A549 (cell line): ENCODE measurements around the gene SLC37A2. TPM values are rescaled to one million over a fixed set of nuclear protein-coding genes. Genes with fewer than 3 reads are reported as not detected.

Source experiments
- ATAC-seq, 2 experiments: fragments of 200-7000 bp in 1 of 2; fragments of >200 bp in 1 of 2; cut with Nextera tagmentation in 1 of 2; cut with Tn5 transposase in 1 of 2; 3 replicates each; pipeline versions ENCODE4 v1.8.0 to v1.9.1; 2018 to 2020; ENCODE audit warnings: mild to moderate bottlenecking in 1 of 2, moderate library complexity in 1 of 2
- CTCF ChIA-PET: fragments of 300-600 bp; sonication (Branson Sonifier 250); formaldehyde crosslinking; extraction: SDS; loops from one replicate; lab custom pipeline; 2021; ENCODE audit warnings: antibody characterized with exemption, inconsistent platforms; lab: Yijun Ruan, JAX
- POLR2A ChIA-PET: fragments of 350-600 bp; formaldehyde crosslinking; extraction: SDS; loops from one replicate; lab custom pipeline; 2021; ENCODE audit warnings: antibody characterized with exemption, inconsistent platforms; lab: Yijun Ruan, JAX
- DNase-seq, 2 experiments: peaks; one replicate each; pipeline versions ENCODE4 v3.0.0 to v3.0.0-alpha.2; 2011 to 2016; ENCODE audit warnings: low read depth in 1 of 2, low spot score in 1 of 2
- FAIRE-seq: peaks from 2 replicates; lab custom pipeline; 2011; peaks lifted over from hg19 to GRCh38; lab: Jason Lieb, UNC
- H3K27ac ChIP-seq, 2 experiments: fragments of >200 bp; sonication (Bioruptor Twin); formaldehyde crosslinking; 3 replicates each; pipeline ENCODE4 v1.5.1; 2016 to 2017
- H3K4me1 ChIP-seq: fragments of >200 bp; sonication (Bioruptor Twin); formaldehyde crosslinking; 3 replicates; pipeline ENCODE4 v1.6.1; 2016
- H3K4me2 ChIP-seq: fragments of >200 bp; sonication (Bioruptor Twin); formaldehyde crosslinking; 3 replicates; pipeline ENCODE4 v1.6.1; 2016
- H3K4me3 ChIP-seq: fragments of >200 bp; sonication (Bioruptor Twin); formaldehyde crosslinking; 3 replicates; pipeline ENCODE4 v1.5.1; 2016
- H3K9me3 ChIP-seq: fragments of >200 bp; sonication (Bioruptor Twin); formaldehyde crosslinking; 3 replicates; pipeline ENCODE4 v1.6.1; 2016
- BHLHE40 ChIP-seq: IDR thresholded peaks from 2 replicates; pipeline ENCODE4 v1.6.1; 2012; ENCODE audit warnings: low read depth, low read length, inconsistent platforms
- CHD2 ChIP-seq: fragments of 150-350 bp; IDR thresholded peaks from 2 replicates; pipeline ENCODE4 v1.6.1; 2014; ENCODE audit warnings: low read length; ENCODE audit not compliant: partially characterized antibody
- CHD4 ChIP-seq: fragments of 200-600 bp; sonication (generic); IDR thresholded peaks from 2 replicates; pipeline ENCODE4 v1.6.1; 2016; ENCODE audit warnings: antibody characterized with exemption, mild to moderate bottlenecking, borderline replicate concordance
- CTCF ChIP-seq: fragments of >200 bp; sonication (Bioruptor Twin); formaldehyde crosslinking; IDR thresholded peaks from 3 replicates; pipeline ENCODE4 v1.5.1; 2016
- HDAC2 ChIP-seq: fragments of 200-600 bp; sonication (generic); IDR thresholded peaks from 2 replicates; pipeline ENCODE4 v1.6.1; 2016
- HES2 ChIP-seq: fragments of >200 bp; sonication (Bioruptor Twin); formaldehyde crosslinking; IDR thresholded peaks from 2 replicates; pipeline ENCODE4 v1.6.1; 2016
- HOXA7 ChIP-seq: fragments of 250-450 bp; sonication (Bioruptor Pico); IDR thresholded peaks from 2 replicates; pipeline ENCODE4 v1.5.0; 2020; ENCODE audit warnings: mild to moderate bottlenecking, moderate library complexity
- JUNB ChIP-seq: fragments of >200 bp; sonication (Bioruptor Twin); formaldehyde crosslinking; IDR thresholded peaks from 2 replicates; pipeline ENCODE4 v1.6.1; 2016
- MAZ ChIP-seq: fragments of 150-350 bp; IDR thresholded peaks from 2 replicates; pipeline ENCODE4 v1.6.1; 2014; ENCODE audit warnings: antibody characterized with exemption, low read depth, low read length, borderline replicate concordance
- MYC ChIP-seq: IDR thresholded peaks from 2 replicates; pipeline ENCODE4 v1.6.1; 2012; ENCODE audit warnings: mild to moderate bottlenecking, inconsistent platforms, low read length, improper control_type of control experiment, borderline replicate concordance
- NPAS2 ChIP-seq: fragments of 250-450 bp; sonication (Bioruptor Pico); IDR thresholded peaks from 2 replicates; pipeline ENCODE4 v1.8.0; 2022; ENCODE audit warnings: mild to moderate bottlenecking, moderate library complexity, borderline replicate concordance
- PBX3 ChIP-seq: IDR thresholded peaks from 2 replicates; pipeline ENCODE4 v1.6.1; 2012
- RAD21 ChIP-seq, 2 experiments: fragments of >200 bp in 1 of 2; sonication (Bioruptor Twin) in 1 of 2; formaldehyde crosslinking in 1 of 2; IDR thresholded peaks in 1 of 2; conservative IDR thresholded peaks in 1 of 2; 2 replicates in 1 of 2; 3 replicates in 1 of 2; pipeline ENCODE4 v1.6.1; 2012 to 2018; ENCODE audit warnings: inconsistent platforms in 1 of 2
- SMC3 ChIP-seq: fragments of >200 bp; sonication (Bioruptor Twin); formaldehyde crosslinking; IDR thresholded peaks from 3 replicates; pipeline ENCODE4 v1.6.1; 2018; ENCODE audit warnings: inconsistent platforms
- SREBF2 ChIP-seq: fragments of 450-650 bp; IDR thresholded peaks from 2 replicates; pipeline ENCODE4 v1.6.1; 2014; ENCODE audit warnings: mild to moderate bottlenecking, moderate library complexity
- TFCP2L1 ChIP-seq: fragments of 250-450 bp; sonication (Bioruptor Pico); IDR thresholded peaks from 2 replicates; pipeline ENCODE4 v1.5.0; 2021; ENCODE audit warnings: mild to moderate bottlenecking
- TP53 ChIP-seq: fragments of 250-450 bp; sonication (Bioruptor Pico); IDR thresholded peaks from 2 replicates; pipeline ENCODE4 v1.5.0; 2021; ENCODE audit warnings: mild to moderate bottlenecking, moderate library complexity
- ZNF302 ChIP-seq: fragments of 250-450 bp; sonication (Bioruptor Pico); IDR thresholded peaks from 2 replicates; pipeline ENCODE4 v1.9.0; 2021; ENCODE audit warnings: inconsistent platforms, mild to moderate bottlenecking, moderate library complexity
- WGBS: methylation state at CpG from one replicate; pipeline ENCODE4 v1.1.6; 2017; ENCODE audit errors: missing lambda C conversion rate; 5-methylcytosine and 5-hydroxymethylcytosine counted together
- polyA plus RNA-seq, 4 experiments: library from polyadenylated mRNA; depleted of rRNA in 3 of 4; stranded (reverse); fragments of >200 nt; fragmentation: RNase III in 1 of 4; extraction: RNeasy Plus Mini Kit Qiagen cat#74134 plus additional on column Dnase treatment in 1 of 4; gene quantifications; 2 replicates in 3 of 4; 3 replicates in 1 of 4; pipeline ENCODE4 v1.2.3, GENCODE V29; 2011 to 2017
- TF ChIP-seq, protein P1 (sequence below): fragments of 150-350 bp; IDR thresholded peaks from 2 replicates; pipeline ENCODE4 v1.6.1; 2014; ENCODE audit warnings: low read depth, mild to moderate bottlenecking, low read length
- TF ChIP-seq, protein P2 (sequence below): fragments of >200 bp; sonication (Bioruptor Twin); formaldehyde crosslinking; IDR thresholded peaks from 3 replicates; pipeline ENCODE4 v1.6.1; 2016
- TF ChIP-seq, protein P3 (sequence below): fragments of 200-600 bp; sonication (generic); IDR thresholded peaks from 2 replicates; pipeline ENCODE4 v1.6.1; 2016; ENCODE audit warnings: antibody characterized with exemption, mild to moderate bottlenecking, moderate library complexity

Gene SLC37A2
- polyA plus RNA-seq, 2 of the 4 experiments (the other 2 are of a cell fraction): 0.13 to 0.14 TPM

GRCh38 chr11:125123947-125124617 lies 61.0 kb downstream of the SLC37A2 start:
- no peak for FAIRE-seq
- POLR2A ChIA-PET: interaction anchor here (0.7 to 1.6 kb wide), 5 partner anchors 11 to 248 kb away, joined by 3 to 5 read pairs (median 4); partner anchors contain the start of genes CCDC15 and TMEM218

GRCh38 chr11:125124618-125124992 lies 61.5 kb downstream of the SLC37A2 start:
- ATAC-seq (no peak), FAIRE-seq (no peak)
- Histone ChIP-seq H3K9me3 (peaks cover 6% of the 10 kb centered on the region; the same call in 2 of the 3 replicates), H3K4me2 (peak overlapping the region; percentile 69), H3K27ac (no peak overlapping the region)
- POLR2A ChIA-PET: interaction anchor here (0.5 to 1.6 kb wide), 6 partner anchors 12 to 359 kb away, joined by 3 to 5 read pairs (median 4); partner anchors contain the start of genes CCDC15 and TMEM218
- 87% methylated on average over 4 of the region's 4 CpGs for WGBS
- TF ChIP-seq HES2 (no peak), TFCP2L1 (CRISPR knock-in tag) (no peak), BHLHE40 (no peak), ZNF302 (CRISPR knock-in tag) (no peak), SREBF2 (no peak), HOXA7 (CRISPR knock-in tag) (no peak), CHD2 (no peak), NPAS2 (CRISPR knock-in tag) (no peak), CHD4 (no peak), MAZ (no peak), JUNB (no peak)
- TF ChIP-seq, protein P1, sequence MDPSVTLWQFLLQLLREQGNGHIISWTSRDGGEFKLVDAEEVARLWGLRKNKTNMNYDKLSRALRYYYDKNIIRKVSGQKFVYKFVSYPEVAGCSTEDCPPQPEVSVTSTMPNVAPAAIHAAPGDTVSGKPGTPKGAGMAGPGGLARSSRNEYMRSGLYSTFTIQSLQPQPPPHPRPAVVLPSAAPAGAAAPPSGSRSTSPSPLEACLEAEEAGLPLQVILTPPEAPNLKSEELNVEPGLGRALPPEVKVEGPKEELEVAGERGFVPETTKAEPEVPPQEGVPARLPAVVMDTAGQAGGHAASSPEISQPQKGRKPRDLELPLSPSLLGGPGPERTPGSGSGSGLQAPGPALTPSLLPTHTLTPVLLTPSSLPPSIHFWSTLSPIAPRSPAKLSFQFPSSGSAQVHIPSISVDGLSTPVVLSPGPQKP: no peak
- TF ChIP-seq, protein P2, sequence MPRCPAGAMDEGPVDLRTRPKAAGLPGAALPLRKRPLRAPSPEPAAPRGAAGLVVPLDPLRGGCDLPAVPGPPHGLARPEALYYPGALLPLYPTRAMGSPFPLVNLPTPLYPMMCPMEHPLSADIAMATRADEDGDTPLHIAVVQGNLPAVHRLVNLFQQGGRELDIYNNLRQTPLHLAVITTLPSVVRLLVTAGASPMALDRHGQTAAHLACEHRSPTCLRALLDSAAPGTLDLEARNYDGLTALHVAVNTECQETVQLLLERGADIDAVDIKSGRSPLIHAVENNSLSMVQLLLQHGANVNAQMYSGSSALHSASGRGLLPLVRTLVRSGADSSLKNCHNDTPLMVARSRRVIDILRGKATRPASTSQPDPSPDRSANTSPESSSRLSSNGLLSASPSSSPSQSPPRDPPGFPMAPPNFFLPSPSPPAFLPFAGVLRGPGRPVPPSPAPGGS: no peak
- TF ChIP-seq, protein P3, sequence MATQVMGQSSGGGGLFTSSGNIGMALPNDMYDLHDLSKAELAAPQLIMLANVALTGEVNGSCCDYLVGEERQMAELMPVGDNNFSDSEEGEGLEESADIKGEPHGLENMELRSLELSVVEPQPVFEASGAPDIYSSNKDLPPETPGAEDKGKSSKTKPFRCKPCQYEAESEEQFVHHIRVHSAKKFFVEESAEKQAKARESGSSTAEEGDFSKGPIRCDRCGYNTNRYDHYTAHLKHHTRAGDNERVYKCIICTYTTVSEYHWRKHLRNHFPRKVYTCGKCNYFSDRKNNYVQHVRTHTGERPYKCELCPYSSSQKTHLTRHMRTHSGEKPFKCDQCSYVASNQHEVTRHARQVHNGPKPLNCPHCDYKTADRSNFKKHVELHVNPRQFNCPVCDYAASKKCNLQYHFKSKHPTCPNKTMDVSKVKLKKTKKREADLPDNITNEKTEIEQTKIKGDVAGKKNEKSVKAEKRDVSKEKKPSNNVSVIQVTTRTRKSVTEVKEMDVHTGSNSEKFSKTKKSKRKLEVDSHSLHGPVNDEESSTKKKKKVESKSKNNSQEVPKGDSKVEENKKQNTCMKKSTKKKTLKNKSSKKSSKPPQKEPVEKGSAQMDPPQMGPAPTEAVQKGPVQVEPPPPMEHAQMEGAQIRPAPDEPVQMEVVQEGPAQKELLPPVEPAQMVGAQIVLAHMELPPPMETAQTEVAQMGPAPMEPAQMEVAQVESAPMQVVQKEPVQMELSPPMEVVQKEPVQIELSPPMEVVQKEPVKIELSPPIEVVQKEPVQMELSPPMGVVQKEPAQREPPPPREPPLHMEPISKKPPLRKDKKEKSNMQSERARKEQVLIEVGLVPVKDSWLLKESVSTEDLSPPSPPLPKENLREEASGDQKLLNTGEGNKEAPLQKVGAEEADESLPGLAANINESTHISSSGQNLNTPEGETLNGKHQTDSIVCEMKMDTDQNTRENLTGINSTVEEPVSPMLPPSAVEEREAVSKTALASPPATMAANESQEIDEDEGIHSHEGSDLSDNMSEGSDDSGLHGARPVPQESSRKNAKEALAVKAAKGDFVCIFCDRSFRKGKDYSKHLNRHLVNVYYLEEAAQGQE: no peak
- TF ChIP-seq, all 56 proteins: peak for 0
- Histone ChIP-seq H3K4me3 (no peak overlapping the region; the same call in 2 of the 3 replicates), H3K4me1 (no peaks in the 10 kb centered on the region)
- no peak for DNase-seq
- CTCF ChIA-PET: interaction anchor here (0.8 to 3.2 kb wide), 11 partner anchors 8 to 280 kb away, joined by 3 to 19 read pairs (median 4); partner anchors contain the start of gene TMEM218

More at GRCh38 chr11:125123947-125124617, 61.0 kb downstream of the SLC37A2 start:
- CTCF ChIA-PET: interaction anchor here (1.1 to 3.2 kb wide), 12 partner anchors 9 to 281 kb away, joined by 3 to 19 read pairs (median 4); partner anchors contain the start of gene TMEM218
- TF ChIP-seq BHLHE40: no peak
- no peak for TF ChIP-seq TP53 (CRISPR knock-in tag)
- no peak for TF ChIP-seq HDAC2
- TF ChIP-seq RAD21 (conservative IDR thresholded peaks at IDR 0.05 in 1 of 2, IDR thresholded peaks at IDR 0.05 in 1 of 2): peak; percentile 10 to 15; a peak in 1 of 5 replicates
- TF ChIP-seq HOXA7 (CRISPR knock-in tag): no peak
- peak; percentile 39 for TF ChIP-seq CTCF
- TF ChIP-seq MYC: no peak
- TF ChIP-seq SMC3: peak; percentile 26; the same call in 1 of the 3 replicates
- TF ChIP-seq PBX3: peak; percentile 86
- TF ChIP-seq, all 56 proteins: peak for 4
- Histone ChIP-seq H3K4me3 (peak overlapping the region; percentile 35), H3K27ac (peak overlapping the region in 1 of 2 experiments; percentile 72; a peak in 3 of 6 replicates), H3K4me1 (no peaks in the 10 kb centered on the region), H3K4me2 (peak overlapping the region; percentile 69), H3K9me3 (peaks cover 6% of the 10 kb centered on the region; the same call in 2 of the 3 replicates)
- ATAC-seq (peak; percentile 95 to 100), DNase-seq (peak; percentile 71 to 84)
- WGBS: 12% methylated on average over 10 of the region's 10 CpGs
